ENCODE data around the gene CASP8AP2. TPM values are rescaled to one million over a fixed set of nuclear protein-coding genes. Genes with fewer than 3 reads are reported as not detected.

The CASP8AP2 gene
- total and polyA plus RNA-seq, 9 of the 15 experiments (the other 6 are each of a cell fraction or from before 2014, with no cell fraction given): 10.6 to 30.0 (median 19.1) TPM

GRCh38 chr6:89917216-89917615, 87.5 kb downstream of the CASP8AP2 start:
- WGBS (ENCODE audit: insufficient coverage, low coverage, missing lambda C conversion rate): 3% methylated on average over 4 of the region's 4 CpGs
- Histone ChIP-seq H4K20me1 (replicated peaks; ENCODE audit: control insufficient read depth, insufficient read depth, low read length) (no peaks in the 10 kb centered on the region), H3K9me1 (ENCODE audit: control insufficient read depth, insufficient read depth, low read length) (no peaks in the 10 kb centered on the region), H3K4me2 (ENCODE audit: insufficient read depth, low read length) (no peak overlapping the region), H3K9ac (ENCODE audit: insufficient read depth in 1 of 2, low read depth in 2 of 2, low read length in 2 of 2) (no peak overlapping the region), H3K27me3 (ENCODE audit: control insufficient read depth in 2 of 2, insufficient read depth in 2 of 2, low read length in 2 of 2) (peaks cover 0 to 13% of the 10 kb centered on the region in 2 experiments; a peak in 2 of 5 replicates), H3K4me3 (no peak overlapping the region), H3K27ac (ENCODE audit: extremely low read depth, low read depth, low read length) (no peak overlapping the region), H3K9me3 (replicated peaks; ENCODE audit: control insufficient read depth, insufficient read depth, low read depth, low read length) (no peaks in the 10 kb centered on the region), H2AFZ (ENCODE audit: low read depth, low read length) (no peak overlapping the region), H3K4me1 (replicated peaks in 1 of 2; ENCODE audit: control insufficient read depth in 2 of 2, insufficient read depth in 2 of 2, low read length in 2 of 2) (no peaks in the 10 kb centered on the region), H3K36me3 (ENCODE audit: control insufficient read depth, insufficient read depth, low read length) (no peaks in the 10 kb centered on the region), H3K79me2 (ENCODE audit: control insufficient read depth, insufficient read depth, low read length) (no peaks in the 10 kb centered on the region)
- intact Hi-C loops (cut with micrococcal nuclease): no loop called here
- FAIRE-seq (no peak), DNase-seq (ENCODE audit: extremely low read depth in 1 of 4, low spot score in 3 of 4) (no peak), ATAC-seq (no peak)
- TF ChIP-seq NR3C1 (CRISPR knock-in tag; IDR thresholded peaks at IDR 0.05): no peak
- TF ChIP-seq STAT5A (IDR thresholded peaks at IDR 0.05; ENCODE audit: borderline replicate concordance, low read length): no peak
- TF ChIP-seq ARID2 (IDR thresholded peaks at IDR 0.05): no peak
- TF ChIP-seq BRD4 (IDR thresholded peaks at IDR 0.05): no peak
- TF ChIP-seq, protein P1, sequence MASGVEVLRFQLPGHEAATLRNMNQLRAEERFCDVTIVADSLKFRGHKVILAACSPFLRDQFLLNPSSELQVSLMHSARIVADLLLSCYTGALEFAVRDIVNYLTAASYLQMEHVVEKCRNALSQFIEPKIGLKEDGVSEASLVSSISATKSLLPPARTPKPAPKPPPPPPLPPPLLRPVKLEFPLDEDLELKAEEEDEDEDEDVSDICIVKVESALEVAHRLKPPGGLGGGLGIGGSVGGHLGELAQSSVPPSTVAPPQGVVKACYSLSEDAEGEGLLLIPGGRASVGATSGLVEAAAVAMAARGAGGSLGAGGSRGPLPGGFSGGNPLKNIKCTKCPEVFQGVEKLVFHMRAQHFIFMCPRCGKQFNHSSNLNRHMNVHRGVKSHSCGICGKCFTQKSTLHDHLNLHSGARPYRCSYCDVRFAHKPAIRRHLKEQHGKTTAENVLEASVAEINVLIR (CRISPR knock-in tag; IDR thresholded peaks at IDR 0.05): no peak
- TF ChIP-seq PHF20 (IDR thresholded peaks at IDR 0.05; ENCODE audit: partially characterized antibody): no peak
- TF ChIP-seq PML (IDR thresholded peaks at IDR 0.05; ENCODE audit: low read length): no peak
- TF ChIP-seq, protein P2, sequence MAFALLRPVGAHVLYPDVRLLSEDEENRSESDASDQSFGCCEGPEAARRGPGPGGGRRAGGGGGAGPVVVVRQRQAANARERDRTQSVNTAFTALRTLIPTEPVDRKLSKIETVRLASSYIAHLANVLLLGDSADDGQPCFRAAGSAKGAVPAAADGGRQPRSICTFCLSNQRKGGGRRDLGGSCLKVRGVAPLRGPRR (CRISPR knock-in tag; IDR thresholded peaks at IDR 0.05): no peak
- TF ChIP-seq SAP30 (IDR thresholded peaks at IDR 0.05; ENCODE audit: borderline replicate concordance, insufficient read depth, low read depth, low read length, poor library complexity, severe bottlenecking): no peak
- TF ChIP-seq ZNF445 (CRISPR knock-in tag; IDR thresholded peaks at IDR 0.05; ENCODE audit: low read depth): no peak
- no peak for TF ChIP-seq BRF1 (IDR thresholded peaks at IDR 0.05; ENCODE audit: borderline replicate concordance, extremely low read depth, insufficient read length)
- TF ChIP-seq, protein P3, sequence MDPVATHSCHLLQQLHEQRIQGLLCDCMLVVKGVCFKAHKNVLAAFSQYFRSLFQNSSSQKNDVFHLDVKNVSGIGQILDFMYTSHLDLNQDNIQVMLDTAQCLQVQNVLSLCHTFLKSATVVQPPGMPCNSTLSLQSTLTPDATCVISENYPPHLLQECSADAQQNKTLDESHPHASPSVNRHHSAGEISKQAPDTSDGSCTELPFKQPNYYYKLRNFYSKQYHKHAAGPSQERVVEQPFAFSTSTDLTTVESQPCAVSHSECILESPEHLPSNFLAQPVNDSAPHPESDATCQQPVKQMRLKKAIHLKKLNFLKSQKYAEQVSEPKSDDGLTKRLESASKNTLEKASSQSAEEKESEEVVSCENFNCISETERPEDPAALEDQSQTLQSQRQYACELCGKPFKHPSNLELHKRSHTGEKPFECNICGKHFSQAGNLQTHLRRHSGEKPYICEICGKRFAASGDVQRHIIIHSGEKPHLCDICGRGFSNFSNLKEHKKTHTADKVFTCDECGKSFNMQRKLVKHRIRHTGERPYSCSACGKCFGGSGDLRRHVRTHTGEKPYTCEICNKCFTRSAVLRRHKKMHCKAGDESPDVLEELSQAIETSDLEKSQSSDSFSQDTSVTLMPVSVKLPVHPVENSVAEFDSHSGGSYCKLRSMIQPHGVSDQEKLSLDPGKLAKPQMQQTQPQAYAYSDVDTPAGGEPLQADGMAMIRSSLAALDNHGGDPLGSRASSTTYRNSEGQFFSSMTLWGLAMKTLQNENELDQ (CRISPR knock-in tag; IDR thresholded peaks at IDR 0.05; ENCODE audit: borderline replicate concordance): no peak
- in situ Hi-C loops (cut with MboI): no loop called here
- no TSS peak for BruUV-seq (replicated peaks)
- ChIA-PET POLR2A (no interaction called here), CTCF (ENCODE audit: low intra/inter-chr PET ratio) (no interaction called here)

Data from K562 (cell line).